Fibroblast of upper back skin (primary cell): ENCODE results near the gene TMX1.
"Not testable (repeated sequence)": the region's sequence is repeated elsewhere in the genome, so short reads cannot be mapped to it uniquely, and the experiment has no call there.

ENCODE experiments used
- DNase-seq: peaks from one replicate; pipeline ENCODE4 v3.0.0-alpha.2; 2013

TMX1 gene, protein sequence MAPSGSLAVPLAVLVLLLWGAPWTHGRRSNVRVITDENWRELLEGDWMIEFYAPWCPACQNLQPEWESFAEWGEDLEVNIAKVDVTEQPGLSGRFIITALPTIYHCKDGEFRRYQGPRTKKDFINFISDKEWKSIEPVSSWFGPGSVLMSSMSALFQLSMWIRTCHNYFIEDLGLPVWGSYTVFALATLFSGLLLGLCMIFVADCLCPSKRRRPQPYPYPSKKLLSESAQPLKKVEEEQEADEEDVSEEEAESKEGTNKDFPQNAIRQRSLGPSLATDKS

DNA sequence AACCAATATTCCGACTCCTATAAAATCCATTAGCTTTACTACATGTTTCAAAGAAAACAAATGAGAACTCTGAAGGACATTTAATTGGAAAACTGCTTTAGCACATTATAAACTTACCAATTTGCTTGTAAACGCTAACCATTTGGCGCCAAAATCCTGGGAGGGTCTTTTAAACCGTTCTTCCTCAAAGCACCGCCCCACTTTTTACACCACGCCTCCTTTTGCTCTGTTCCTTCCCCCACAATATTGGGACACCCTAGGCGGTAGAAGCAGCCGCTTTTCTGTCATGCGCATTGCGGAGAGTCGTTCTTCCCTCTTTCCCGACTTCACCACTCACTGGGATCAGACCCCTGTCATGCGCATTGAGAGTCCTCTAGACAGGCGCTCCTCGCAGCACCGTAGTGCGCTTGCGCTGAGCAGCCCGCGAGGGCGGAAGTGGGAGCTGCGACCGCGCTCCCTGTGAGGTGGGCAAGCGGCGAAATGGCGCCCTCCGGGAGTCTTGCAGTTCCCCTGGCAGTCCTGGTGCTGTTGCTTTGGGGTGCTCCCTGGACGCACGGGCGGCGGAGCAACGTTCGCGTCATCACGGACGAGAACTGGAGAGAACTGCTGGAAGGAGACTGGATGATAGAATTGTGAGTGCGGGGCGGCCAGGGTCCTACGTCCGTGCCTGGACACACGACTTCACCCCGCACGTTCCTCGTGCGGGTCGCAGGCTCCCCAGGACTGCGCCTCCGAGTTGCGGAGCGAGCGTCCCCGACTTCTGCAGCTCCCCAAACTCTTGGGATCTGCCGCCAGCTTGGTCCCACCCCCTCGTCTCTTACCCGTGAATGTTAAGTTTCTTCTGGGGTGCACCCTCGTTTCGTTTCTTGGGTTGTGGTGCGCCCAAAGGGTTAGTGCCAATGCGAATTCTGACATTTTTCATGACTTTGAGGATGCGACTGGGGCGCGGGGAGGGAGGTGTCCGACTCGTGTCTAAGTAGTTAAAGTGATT, at the start of gene TMX1:
Gene TMX1 (plus strand): TSS at position 435 of the 991 bp plus-strand sequence. CDS start 46 bp downstream, at position 481.
- peak; percentile 99 for DNase-seq

DNA sequence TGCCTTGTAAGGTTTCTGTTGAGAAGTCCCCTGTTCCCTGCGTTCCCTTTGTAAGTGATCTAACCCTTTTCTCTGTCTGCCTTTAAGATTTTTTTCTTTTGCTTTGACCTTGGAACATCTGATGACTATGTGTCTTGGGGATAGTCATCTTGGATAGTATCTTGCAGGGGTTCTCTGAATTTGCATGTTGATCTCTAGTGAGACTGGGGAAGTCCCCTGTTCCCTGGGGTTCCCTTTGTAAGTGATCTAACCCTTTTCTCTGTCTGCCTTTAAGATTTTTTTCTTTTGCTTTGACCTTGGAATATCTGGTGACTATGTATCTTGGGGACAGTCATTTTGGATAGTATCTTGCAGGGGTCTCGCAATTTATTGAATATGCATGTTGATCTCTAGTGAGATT, 38.2 kb upstream of the TMX1 start:
- no peak for DNase-seq

DNA sequence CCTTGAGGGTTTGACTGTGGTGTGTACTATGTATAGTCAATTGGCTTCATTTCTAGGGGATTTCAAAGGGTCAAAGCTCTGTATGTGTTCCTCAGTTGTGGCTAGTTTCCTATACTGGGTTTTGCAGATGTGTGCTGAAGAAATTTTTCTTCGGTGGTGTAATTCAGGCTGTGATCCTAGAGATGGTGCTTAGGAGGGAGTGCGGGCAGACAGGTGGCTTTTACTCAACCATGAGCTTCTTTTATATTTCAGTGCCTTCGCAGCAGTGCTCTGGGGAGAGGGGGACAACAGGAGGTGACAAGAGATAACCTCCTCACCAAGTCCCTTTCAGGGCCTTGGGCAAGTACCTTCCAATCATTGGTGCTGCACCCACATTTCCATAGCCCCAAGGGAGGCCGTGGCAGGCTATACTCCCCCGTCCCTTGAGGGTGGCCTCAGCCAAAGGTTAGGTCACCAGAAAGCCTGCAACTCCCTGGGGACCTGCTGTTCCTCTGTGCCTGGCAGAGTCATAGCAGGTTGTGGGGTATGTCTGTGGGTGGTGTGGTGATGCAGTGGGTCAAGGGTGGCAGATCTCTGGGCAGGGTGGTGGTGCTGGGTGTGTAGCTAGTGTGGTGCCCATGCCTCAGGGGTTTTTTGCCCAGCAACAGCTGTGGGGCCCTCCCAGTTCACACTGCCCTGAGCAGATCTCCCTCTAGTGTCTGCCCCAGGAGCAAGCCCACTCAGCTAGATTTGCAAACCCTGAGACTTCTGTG, 37.0 kb upstream of the TMX1 start:
- DNase-seq, result no peak

DNA sequence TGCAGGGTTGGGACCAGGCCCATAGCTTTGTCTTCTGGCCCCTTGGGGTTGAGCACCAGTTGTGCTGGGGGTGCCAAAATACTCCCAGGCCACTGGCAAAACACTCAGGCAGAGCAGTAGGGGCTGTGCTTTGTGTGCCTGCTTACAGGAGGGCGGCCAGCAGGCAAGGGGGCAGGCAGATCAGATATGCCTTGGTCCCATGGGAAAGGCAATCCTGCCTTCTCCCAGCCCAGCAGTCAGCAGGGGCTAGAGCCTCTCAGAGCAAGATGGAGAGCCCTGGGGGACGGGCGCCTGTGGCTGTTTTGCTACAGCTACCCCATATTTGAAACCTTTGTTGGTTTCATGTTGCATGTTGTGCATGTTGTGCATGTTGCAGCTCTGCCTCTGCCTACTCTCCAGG, 36.2 kb upstream of the TMX1 start:
- no peak for DNase-seq

DNA sequence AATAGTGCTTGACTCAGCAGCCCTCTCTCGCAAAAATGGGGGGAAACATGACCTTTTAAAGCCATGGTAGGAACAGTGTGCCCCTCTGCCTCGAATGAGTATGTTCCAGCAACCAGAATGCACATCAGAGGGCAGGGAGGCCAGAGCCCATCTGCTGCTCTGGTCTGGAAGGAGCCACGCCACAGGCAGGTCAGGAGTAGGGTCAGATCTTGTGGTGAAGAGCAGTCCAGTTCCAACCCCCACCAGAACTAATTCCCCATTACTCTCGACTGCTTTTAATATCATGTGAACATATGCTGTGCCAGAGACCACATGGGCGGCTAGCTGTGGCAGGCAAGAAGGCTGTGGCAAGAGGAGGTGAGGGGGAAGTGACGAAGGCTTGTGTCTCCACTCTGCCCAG, 34.6 kb upstream of the TMX1 start:
- no peak for DNase-seq

DNA sequence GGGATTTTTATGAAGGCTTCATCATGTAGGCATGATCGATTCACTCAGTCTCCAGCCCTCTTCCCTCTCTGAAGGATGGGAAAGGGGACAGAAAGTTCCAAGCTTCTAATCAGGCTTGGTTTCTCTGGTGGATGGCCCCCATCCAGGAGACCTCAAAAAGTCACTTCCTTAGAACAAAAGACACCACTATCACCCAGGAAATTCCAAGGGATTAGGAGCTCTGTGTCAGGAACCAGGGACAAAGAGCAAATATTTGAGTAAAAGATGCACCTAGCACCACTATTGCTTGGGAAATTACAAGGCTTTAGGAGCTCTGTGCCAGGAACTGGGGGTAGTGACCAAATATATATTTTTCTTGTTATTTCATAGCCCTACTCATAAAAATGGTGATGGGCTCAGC, 33.6 kb upstream of the TMX1 start:
- no peak for DNase-seq

DNA sequence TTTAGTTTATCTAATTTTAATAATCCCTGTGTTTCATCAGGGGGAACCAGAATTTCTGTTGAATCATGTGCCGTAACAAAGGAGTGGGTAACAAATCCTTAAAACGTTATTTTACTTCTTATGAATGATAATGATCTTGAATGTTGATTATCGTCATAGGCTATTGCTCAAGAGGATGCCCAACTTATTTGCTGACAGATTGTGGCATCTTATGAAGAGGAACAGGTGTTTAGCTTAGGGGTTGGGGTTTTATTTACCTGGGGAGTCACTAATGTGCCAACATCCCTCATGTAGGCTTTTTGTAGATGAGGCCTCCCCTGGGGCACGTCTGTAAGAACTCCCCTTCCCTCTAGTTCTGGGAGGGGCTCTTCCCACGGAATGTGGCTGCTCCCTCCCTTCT, 32.4 kb upstream of the TMX1 start:
- DNase-seq, result no peak

DNA sequence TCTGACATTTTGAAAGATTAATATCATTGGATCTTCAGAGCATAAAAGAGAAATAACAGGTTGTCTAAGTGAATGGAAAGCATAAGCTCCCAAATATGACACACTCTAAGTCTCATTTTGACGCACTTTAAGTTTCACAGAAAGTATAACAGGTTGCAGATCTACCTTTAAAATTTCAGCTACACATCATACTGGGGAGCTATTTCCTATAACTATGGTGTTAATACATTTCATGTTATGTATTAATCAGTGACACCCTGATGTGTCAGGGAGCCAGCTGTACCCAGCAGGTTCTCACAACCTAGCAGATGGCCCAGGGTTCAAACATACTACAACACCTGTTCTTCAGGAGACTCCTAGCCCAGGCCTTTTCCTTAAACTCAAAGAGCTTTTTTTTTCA, 31.1 kb upstream of the TMX1 start:
- no peak for DNase-seq

DNA sequence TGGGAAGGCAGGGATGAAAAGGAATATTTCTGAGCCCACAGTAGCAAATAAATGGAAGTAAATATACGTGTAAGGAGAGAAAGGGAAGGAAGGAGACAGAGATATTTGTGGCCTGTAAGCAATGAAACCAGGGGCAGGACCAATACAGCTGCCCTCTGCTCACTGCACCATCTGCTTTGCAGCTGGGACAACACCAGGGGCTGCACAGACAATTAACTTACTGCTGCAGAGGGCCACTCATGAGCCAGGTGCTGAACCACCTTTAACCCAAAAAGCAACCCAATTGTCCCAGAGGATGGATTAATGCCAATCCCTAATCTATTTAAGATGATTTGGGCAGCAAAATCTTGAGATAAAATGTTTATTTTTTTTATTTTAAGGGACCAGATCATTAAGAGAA, 30.6 kb upstream of the TMX1 start:
- no peak for DNase-seq

DNA sequence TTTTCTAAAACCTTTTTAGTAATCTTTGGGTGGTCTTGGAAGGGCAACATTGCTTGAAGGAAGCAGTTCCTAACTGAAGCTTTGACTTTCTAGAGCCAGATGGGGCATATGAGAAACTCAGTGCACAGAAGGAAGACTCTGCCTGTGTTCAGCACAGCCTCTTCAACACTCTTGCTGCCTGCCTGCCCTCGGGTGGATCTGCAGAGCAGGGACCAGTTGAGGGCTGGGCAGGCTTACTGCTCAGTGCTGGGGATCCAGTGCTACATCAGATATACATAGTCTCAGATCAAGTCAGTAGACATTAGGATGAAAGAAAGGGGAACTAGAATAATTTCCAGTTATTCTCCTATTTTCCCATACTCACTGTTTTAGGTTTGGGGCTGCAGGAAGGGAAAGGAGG, 29.5 kb upstream of the TMX1 start:
- no peak for DNase-seq

DNA sequence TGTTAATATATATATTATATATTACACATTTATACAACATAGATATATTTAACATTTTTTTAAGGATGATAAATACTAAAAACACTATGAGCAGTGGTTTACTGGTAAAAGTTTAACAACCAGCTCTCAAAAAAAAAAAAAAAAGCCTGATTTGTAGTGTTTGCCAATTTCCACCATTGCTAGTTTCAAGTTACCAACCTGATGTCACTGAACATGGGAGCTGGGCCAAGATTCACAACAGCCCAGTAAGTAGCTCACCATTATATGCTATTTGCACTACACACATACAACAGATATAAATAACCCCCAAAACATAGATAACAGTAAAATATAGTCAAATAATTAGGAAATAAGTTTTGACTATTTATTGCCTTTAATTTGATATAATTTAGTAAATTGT, 28.9 kb upstream of the TMX1 start:
- peak; percentile 32 for DNase-seq

DNA sequence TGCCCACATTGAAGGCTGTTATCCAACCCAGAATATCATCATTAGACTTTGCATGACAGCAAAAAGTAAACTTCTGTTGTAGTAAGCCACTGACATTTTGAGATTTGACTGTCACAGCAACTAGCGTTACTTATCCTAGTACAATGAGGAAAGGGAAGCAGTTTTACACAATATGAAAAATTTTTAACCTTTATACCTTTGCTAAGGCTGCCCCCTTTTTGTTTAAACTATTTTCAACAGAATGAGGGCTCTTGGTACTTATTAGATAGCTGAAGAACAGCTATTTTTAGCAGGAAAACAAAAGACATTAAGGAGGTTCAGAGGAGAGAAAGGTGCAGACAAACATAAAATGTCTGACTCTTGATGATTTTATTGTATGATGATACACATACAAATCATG, 23.4 kb upstream of the TMX1 start:
- DNase-seq, result no peak

DNA sequence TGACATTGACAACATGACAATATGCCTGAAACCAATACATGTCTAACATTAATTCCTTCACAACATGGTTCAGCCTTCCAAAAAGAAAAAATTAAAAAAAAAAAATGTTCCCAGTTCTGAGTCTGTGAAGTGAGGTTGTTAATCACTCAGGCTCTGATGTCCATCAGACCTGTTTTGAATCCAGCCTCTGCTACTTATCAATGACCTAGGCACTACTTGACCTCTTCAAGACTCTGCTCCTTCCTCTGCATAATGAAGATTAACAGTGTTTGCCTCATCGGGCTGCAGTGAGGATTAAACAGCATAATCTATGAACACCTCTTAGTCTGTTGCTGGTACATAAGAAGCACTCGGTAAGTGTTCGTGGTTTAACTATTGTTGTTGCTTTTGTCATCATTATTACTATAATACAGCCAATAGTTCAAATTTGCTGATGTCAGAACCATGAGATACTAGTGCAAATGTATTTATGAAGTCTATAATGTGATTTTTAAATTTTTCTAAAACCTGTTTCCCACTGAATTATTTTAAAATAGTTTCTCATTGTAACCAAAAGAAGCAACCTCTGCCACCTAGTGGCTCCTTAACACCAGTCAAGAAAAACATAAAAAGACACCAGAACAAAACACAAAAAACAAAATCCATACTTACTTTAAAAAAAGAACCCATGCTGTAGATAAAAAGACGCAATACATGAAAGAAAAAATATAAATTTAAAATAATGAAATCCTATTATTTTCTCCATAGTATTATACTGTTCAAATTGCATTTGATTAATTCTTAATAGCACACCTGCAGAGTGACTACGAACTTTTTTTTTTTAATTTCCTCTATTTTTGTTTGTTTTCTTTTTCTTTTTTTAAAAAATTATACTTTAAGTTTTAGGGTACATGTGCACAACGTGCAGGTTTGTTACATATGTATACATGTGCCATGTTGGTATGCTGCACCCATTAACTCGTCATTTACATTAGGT, 20.3 kb upstream of the TMX1 start:
- DNase-seq, result peak; percentile 29

DNA sequence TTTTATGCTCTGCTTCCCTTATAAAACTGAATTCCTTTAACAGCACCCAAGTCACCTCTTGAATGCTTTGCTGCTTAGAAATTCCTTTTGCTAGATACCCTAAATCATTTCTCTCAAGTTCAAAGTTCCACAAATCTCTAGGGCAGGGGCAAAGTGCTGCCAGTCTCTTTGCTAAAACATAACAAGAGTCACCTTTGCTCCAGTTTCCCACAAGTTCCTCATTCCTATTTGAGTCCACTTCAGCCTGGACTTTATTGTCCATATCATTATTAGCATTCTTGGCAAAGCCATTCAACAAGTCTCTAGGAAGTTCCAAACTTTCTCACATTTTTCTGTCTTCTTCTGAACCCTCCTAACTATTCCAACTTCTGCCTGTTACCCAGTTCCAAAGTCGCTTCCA, 16.6 kb upstream of the TMX1 start:
- DNase-seq, result not testable (repeated sequence)

DNA sequence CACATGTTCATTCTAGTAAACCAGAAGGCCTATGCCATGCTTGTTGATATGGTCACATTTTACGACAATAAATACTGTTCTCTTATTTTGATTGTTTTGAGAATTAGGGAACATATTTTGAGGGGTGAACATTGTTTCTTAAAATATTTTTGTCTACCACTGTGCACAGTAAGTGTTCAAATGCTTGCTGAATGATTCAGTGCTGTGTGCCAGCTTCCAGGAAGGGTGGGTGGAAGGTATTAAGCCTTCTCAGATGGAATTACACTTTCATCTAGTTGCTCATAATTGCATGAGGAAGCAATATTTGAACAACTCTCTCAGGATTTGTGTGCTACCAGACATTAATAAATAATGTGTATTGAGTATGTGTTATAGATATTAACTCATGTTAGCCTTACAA, 15.5 kb upstream of the TMX1 start:
- no peak for DNase-seq

DNA sequence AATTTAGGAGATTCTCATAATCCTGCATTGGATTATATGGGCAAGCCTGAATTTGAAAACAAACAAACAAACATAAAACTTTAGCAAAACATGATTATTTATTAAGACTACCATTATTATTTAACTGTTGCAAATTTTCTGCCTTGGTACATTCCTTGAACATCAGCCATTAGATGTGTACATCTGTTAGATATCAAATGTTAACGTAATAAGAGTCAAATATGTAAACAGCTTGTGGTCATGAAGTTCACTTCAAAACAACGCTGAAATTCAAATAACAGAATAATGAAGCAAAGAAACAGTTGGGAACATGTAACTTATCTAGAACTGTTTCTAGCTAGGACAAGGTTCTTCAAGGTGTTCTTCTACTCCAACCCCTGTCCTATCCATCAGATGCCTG, 14.3 kb upstream of the TMX1 start:
- no peak for DNase-seq

DNA sequence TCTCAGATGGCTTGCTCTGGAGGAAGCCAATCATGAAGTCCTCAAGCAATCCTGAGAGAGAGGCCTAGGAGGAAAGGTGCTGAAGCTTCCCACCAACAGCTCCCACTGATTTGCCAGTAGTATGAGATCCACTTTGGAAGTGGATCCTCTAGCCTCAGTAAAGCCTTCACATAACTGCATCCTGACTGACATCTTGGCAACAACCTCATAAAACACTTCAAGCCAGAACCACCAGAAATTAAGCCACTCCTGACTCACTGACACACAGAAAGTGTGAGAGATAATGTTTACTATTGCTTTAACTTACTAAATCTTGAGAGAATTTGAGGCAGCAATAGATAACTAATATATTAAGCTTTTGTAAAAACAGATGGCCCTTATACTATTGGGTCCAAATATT, 11.7 kb upstream of the TMX1 start:
- DNase-seq, result no peak

DNA sequence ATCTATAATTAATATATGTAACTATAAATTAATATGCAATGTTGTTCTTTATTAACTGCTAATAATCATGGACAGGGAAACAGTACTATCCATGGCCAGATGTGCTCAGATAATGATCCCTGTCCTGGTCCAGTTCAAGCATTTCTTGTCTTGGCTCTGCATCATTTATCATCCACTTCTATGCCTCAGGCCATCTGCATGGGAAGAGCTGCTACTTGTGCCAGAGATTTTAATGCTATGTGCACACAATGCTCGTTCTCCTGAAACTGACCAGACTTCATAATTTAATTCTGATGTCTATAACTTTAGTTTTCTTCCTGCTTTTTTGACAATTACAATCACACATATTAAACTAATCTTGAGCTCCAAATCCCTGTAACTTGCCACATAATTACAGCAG, 11.2 kb upstream of the TMX1 start:
- DNase-seq, result no peak

DNA sequence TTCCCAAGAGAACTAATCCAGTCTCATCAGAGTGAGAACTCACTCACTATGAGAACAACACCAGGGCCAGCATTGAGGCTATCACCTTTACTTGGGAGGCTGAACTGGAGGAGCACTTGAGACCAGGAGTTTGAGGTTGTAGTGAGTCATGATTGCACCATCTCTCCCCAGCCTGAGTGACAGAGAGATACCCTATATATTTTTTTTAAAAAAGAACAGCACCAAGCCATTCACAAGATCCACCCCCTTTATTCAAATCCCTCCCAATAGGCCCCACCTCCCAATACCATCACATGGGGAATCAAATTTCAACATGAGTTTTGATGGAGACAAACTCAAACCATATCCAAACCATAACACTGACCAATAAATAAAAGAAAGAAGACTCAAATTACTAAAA, 3.7 kb upstream of the TMX1 start:
- peak; percentile 36 for DNase-seq

DNA sequence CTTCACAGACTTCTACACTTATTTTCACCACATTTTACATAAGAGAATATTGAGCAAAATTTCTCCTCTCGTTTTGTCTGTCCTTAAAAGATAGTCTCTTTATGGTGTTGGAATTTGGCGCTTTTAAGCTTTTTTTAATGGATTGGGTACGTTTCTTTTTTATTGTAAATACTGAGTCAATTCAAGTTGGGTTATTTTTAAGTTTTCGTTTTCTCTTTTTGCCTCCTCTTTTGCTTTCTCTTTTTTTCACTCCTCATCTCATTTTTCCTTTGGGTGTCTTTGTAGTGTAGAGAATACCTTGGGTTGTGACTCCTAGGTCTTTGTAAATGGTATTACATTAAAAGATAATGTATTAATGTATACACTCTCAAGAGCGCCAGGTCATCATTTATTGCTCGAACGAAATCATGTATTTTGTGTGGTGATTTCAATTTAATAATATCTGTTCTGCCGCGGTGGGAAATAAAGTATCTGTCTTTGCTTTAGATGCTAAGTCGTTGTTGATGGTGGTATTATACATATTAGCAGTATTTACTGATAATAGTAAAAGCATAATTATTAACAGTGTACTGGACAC, 845 bp downstream of the TMX1 start:
- DNase-seq, result no peak

DNA sequence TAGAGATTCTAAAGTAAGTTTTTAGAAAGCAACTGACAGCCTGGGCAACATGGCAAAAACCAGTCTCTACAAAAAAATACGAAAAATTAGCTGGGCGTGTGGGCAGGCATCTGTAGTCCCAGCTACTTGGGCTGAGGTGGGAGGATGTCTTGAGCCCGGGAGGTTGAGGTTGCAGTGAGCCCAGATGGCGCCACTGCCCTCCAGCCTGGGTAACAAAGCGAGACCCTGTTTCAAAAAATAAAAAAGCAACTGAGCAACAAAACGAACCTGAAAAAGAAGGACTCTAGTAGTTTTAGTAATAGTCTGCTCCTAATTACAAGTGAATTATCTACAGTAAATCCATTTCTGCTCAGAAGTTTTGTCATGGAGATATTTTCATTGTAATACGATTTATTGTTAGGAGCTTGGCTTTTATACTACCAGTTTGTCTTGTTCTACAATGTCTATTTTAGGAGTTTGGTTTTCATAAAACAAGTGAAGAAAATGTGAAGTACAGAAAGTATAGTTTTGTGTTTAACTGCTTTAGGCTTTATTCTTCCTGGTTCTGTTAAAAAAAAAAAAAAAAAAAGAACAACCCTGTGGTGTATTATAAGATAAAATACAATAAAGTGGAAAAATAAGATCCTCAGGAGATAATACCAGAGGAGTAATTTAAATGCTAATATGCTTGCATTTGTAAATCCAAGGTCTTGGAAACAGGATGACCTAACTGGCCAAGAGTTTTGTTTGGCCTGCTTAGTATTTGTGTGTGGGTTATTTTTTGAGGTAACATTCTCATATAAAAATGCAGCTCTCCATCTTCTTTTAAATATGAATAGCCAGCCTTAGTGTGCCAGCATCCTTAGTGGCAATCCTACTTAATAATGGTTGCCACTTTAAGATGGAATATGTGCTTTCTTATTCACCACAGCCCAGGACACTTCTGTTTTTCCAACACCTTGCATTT, 2.8 kb downstream of the TMX1 start:
- no peak for DNase-seq
